OCI-LY7 (cell line): ENCODE data around the gene CIDEA.

Source experiments
- CTCF ChIP-seq: fragments of 200-600 bp; sonication (generic); conservative IDR thresholded peaks from 2 replicates; pipeline ENCODE4 v1.5.1; 2014; ENCODE audit warnings: mild to moderate bottlenecking, antibody characterized with exemption, low read length, moderate library complexity, mixed read lengths
- EZH2phosphoT487 ChIP-seq: fragments of 200-600 bp; sonication (generic); IDR thresholded peaks from 2 replicates; pipeline ENCODE4 v1.6.1; 2018; ENCODE audit warnings: low read depth, borderline replicate concordance, mild to moderate bottlenecking, mixed run types, antibody characterized with exemption, low read length, moderate library complexity, mixed read lengths

DNA sequence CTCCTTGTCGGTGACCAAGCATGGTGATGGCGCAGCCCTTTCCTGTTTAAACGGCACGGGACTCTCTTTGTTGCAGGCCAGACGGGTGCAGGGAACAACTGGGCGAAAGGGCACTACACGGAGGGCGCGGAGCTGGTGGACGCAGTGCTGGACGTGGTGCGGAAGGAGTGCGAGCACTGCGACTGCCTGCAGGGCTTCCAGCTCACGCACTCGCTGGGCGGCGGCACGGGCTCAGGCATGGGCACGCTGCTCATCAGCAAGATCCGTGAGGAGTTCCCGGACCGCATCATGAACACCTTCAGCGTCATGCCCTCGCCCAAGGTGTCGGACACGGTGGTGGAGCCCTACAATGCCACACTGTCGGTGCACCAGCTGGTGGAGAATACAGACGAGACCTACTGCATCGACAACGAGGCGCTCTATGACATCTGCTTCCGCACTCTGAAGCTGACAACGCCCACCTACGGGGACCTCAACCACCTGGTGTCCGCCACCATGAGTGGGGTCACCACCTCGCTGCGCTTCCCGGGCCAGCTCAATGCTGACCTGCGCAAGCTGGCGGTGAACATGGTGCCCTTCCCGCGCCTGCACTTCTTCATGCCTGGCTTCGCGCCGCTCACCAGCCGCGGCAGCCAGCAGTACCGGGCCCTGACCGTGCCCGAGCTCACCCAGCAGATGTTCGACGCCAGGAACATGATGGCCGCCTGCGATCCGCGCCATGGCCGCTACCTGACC is 71.0 kb downstream of the CIDEA start:
- no peak for TF ChIP-seq CTCF
- no peak for TF ChIP-seq EZH2phosphoT487
